NCI-H128 (cell line): ENCODE data around the gene SLC30A2.

ENCODE experiments used
- DNase-seq: peaks from one replicate; lab custom pipeline; 2025; ENCODE audit not compliant: unreplicated experiment; lab: John Stamatoyannopoulos, UW

The SLC30A2 gene

GRCh38 chr1:26023009-26023408, 22.9 kb downstream of the SLC30A2 start:
- DNase-seq, result no peak

DNA sequence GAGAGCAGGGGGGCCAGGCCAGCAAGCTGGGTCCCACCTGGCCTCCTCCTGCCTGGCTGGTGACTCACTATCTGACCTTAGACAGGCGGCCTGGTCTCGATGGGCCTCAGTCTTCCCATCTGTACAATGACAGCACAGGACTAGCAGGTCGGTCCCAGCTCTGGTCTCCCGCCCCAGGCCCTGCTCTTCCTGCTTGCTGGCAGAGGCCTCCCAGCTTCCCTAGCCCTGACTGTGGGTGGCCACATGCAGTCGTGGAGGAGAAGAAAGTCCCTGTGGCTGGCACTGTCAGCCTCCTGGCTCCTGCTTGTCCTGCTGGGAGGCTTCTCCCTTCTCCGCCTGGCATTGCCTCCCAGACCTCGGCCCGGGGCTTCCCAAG, 23.5 kb downstream of the SLC30A2 start:
- no peak for DNase-seq

- no peak for DNase-seq
Measured at GRCh38 chr1:26021647-26022403, 24.1 kb downstream of the SLC30A2 start, which contains the start of gene EXTL1. Gene EXTL1 (plus strand): TSS chr1:26021775. CDS start chr1:26022647, 872 bp downstream.

GRCh38 chr1:26020941-26021646, 24.8 kb downstream of the SLC30A2 start:
- DNase-seq, result no peak

- no peak for DNase-seq
Measured at GRCh38 chr1:26020330-26020768, 25.6 kb downstream of the SLC30A2 start.

- DNase-seq, result no peak
Measured at GRCh38 chr1:26019641-26020315, 26.1 kb downstream of the SLC30A2 start.

- DNase-seq, result no peak
Measured at GRCh38 chr1:26017606-26018005, 28.3 kb downstream of the SLC30A2 start.

- DNase-seq, result no peak
Measured at GRCh38 chr1:26016953-26017545, 28.9 kb downstream of the SLC30A2 start.

- no peak for DNase-seq
Measured at GRCh38 chr1:26016258-26016952, 29.5 kb downstream of the SLC30A2 start.

DNA sequence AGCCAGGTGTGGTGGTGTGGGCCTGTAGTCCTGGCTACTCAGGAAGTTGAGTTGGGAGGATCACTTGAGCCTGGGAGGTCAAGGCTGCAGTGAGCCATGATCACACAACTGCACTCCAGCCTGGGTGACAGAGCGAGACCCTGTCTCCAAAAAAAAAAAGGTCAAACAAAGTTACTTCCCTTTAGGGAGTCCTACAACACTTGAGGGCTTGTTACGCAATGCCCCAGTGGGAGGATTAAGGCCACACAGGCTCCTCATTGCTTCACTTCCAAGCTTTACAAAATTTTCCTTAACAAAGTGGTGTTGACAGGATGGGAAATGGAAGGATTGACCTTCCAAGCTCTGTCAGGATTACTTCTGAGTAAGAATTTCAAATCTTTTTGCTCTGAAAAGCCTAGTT, 30.6 kb downstream of the SLC30A2 start:
- no peak for DNase-seq

- DNase-seq, result no peak
Measured at GRCh38 chr1:26014179-26014578, 31.7 kb downstream of the SLC30A2 start.

- no peak for DNase-seq
Measured at GRCh38 chr1:26012864-26013263, 33.1 kb downstream of the SLC30A2 start.

DNA sequence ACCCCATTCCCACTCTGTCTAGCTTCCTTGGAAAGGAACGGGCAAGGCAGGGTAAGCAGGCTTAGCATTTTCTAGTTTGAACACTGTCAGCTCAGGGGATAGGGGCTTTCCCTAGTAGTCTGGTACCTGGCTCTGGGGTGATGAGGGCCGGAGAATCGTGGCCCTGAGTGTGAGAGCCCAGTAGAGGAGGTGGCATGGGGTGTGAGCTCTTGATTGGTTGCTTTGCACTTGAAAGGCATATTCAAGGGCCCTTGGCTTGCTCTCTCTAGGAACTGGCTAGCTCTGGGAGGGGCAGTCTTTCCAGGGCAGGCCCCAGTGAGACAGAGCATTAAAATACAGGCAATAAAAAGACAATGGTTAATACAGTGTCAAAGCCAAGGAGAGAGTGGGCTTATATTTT, 35.1 kb downstream of the SLC30A2 start:
- DNase-seq, result no peak

DNA sequence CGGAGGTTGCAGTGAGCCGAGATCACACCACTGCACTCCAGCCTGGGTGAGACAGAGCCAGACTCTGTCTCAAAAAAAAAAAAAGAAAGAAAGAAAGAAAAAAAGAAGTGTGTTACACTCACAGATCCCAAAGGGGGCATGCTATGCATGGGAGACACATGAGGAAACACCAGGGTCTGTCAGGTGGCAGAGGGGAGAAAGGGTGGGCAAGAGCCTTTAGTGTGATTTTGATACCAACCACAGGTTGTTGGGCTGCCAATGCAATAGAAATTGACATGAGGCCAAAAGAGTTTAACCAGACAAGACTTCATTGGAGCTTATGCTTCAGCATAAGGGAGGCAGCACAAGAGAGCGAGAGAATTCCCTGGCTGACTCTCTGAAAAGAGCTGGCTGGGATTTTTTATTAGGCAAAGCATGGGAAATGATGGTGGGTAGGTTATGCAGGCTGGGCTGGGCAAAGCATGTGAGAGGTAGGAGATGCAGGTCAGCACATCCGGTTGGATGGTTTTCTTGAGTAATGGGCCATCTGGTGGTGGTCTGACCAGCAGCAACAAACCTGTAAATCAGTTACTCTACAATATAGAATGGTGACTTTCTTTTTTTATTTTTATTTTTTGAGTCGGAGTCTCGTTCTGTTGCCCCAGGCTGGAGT, 36.0 kb downstream of the SLC30A2 start:
- no peak for DNase-seq

DNA sequence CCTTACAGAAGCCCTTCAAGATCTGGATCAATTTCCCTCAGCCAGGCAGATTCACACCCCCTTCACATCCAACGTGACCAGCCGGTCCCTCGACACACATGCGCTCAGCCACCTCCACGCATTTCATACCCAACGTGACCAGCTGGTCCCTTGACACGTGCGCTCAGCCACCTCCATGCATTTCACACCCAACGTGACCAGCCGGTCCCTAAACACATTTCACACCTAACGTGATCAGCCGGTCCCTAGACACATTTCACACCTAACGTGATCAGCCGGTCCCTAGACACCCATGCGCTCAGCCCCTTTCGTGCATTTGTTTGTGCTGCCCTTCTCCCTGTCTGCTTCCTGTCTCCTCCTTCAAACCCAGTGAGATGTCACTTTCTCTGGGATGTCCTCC, 39.2 kb downstream of the SLC30A2 start:
- no peak for DNase-seq

DNA sequence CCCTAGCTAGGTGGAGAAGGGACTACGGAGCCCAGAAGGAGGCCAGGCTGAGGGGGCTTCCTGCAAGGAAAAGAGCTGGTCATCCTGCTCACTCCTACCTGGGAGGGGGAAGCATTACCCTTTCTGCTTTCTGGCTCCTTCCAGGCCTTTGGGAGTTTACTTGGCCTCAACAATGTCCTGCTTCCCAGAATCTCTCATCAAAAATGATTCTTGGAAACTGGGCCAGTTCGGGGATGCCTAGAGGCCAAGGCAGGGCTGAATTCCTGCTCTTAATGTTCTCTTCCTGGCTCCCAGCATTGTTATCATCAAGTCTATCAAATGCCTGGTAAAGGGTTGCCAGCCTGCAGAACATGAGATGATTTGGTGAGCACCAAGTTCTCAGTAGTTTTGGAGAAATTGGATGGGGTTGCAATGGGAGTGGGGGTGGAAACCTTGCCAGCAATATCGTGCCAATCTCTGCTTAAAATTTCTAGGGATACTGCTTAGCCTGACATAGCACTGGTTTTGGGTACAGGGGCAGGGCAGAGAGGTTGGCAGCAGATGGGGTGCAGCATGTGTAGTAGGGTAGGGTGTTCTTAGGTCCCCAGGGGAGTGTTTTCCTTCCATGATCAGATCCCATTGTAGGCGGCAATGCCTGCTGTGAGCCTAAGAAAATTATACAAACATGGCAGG, 40.3 kb downstream of the SLC30A2 start:
- no peak for DNase-seq

- DNase-seq, result no peak
Measured at GRCh38 chr1:26003756-26004155, 42.2 kb downstream of the SLC30A2 start.

GRCh38 chr1:26003262-26003661, 42.7 kb downstream of the SLC30A2 start:
- no peak for DNase-seq

GRCh38 chr1:25999041-25999800, 46.7 kb downstream of the SLC30A2 start:
- no peak for DNase-seq
